Upper lobe of right lung (tissue), 1 donor: ENCODE results near the gene TKT. TPM values are rescaled to one million over a fixed set of nuclear protein-coding genes. Genes with fewer than 3 reads are reported as not detected.

Source experiments
- ATAC-seq: fragments of 200-7000 bp; cut with Tn5 transposase; one replicate; pipeline ENCODE4 v1.9.1; 2020; ENCODE audit warnings: mild to moderate bottlenecking, moderate library complexity
- DNase-seq: peaks from one replicate; pipeline ENCODE4 v3.0.0-alpha.2; 2020
- H3K27ac ChIP-seq: fragments of 200-600 bp; one replicate; pipeline ENCODE4 v1.8.0; 2022
- H3K27me3 ChIP-seq: fragments of 200-600 bp; one replicate; pipeline ENCODE4 v1.8.0; 2022; ENCODE audit warnings: mild to moderate bottlenecking
- H3K36me3 ChIP-seq: fragments of 200-600 bp; one replicate; pipeline ENCODE4 v1.8.0; 2022
- H3K4me1 ChIP-seq: fragments of 200-600 bp; one replicate; pipeline ENCODE4 v1.8.0; 2022
- H3K4me3 ChIP-seq: fragments of 200-600 bp; one replicate; pipeline ENCODE4 v1.8.0; 2022; ENCODE audit warnings: mild to moderate bottlenecking
- H3K9me3 ChIP-seq: fragments of 200-600 bp; one replicate; pipeline ENCODE4 v1.8.0; 2022
- CTCF ChIP-seq: fragments of 200-600 bp; IDR thresholded peaks from one replicate; pipeline ENCODE4 v1.8.0; 2022; ENCODE audit warnings: antibody characterized with exemption
- intact Hi-C: fragments of 100-400 bp; cut with DNase I; formaldehyde crosslinking; loops from one replicate; pipeline ENCODE4 v1.11.0; 2022
- total RNA-seq: library from RNA; stranded (reverse); fragmentation: NEBNext Ultra II Directional; extraction: Animal tissue kit (Norgen Biotek cat#: 25700); gene quantifications from one replicate; pipeline ENCODE4 v1.2.1, GENCODE V29; 2021
- donor health status: DM: no; HTN: yes; CAD: no; lungs with severe emphysema.

The TKT gene
- total RNA-seq, 1 donor from 2014 or later = 432 TPM

- no peak for DNase-seq
- no peak overlapping the region for H3K4me3 ChIP-seq
- peaks cover 4% of the 10 kb centered on the region for H3K36me3 ChIP-seq
- no peak for TF ChIP-seq CTCF
- intact Hi-C loops = no loop called here
- no peaks in the 10 kb centered on the region for H3K27me3 ChIP-seq
- ATAC-seq = no peak
- H3K4me1 ChIP-seq = peaks cover 63% of the 10 kb centered on the region
- H3K9me3 ChIP-seq = no peaks in the 10 kb centered on the region
- H3K27ac ChIP-seq = peak overlapping the region; percentile 82
Observed at GRCh38 chr3:53248161-53248560, 7.7 kb downstream of the TKT start.

- no peak for DNase-seq
- Histone ChIP-seq H3K27me3 (no peaks in the 10 kb centered on the region), H3K27ac (no peak overlapping the region), H3K4me3 (no peak overlapping the region), H3K9me3 (no peaks in the 10 kb centered on the region), H3K4me1 (peaks cover 66% of the 10 kb centered on the region), H3K36me3 (peaks cover 4% of the 10 kb centered on the region)
- no peak for TF ChIP-seq CTCF
- ATAC-seq = no peak
- intact Hi-C loops = no loop called here
Observed at GRCh38 chr3:53247619-53248018, 8.2 kb downstream of the TKT start.

- no peak for TF ChIP-seq CTCF
- H3K4me1 ChIP-seq = peaks cover 68% of the 10 kb centered on the region
- peaks cover 33% of the 10 kb centered on the region for H3K36me3 ChIP-seq
- no peaks in the 10 kb centered on the region for H3K9me3 ChIP-seq
- peak overlapping the region; percentile 77 for H3K27ac ChIP-seq
- no peaks in the 10 kb centered on the region for H3K27me3 ChIP-seq
- intact Hi-C loops = no loop called here
- ATAC-seq (peak; percentile 57), DNase-seq (no peak)
- no peak overlapping the region for H3K4me3 ChIP-seq
Observed at GRCh38 chr3:53244271-53244670, 11.6 kb downstream of the TKT start.

GRCh38 chr3:53243785-53244184 is 12.0 kb downstream of the TKT start:
- Histone ChIP-seq H3K4me1 (peaks cover 67% of the 10 kb centered on the region), H3K27ac (peak overlapping the region; percentile 77), H3K27me3 (no peaks in the 10 kb centered on the region), H3K36me3 (peaks cover 38% of the 10 kb centered on the region), H3K4me3 (no peak overlapping the region), H3K9me3 (no peaks in the 10 kb centered on the region)
- intact Hi-C loops = no loop called here
- ATAC-seq (no peak), DNase-seq (no peak)
- TF ChIP-seq CTCF = no peak

- peak; percentile 30 for ATAC-seq
- Histone ChIP-seq H3K27ac (peak overlapping the region; percentile 77), H3K4me1 (peaks cover 67% of the 10 kb centered on the region)
Observed at GRCh38 chr3:53243165-53243564, 12.7 kb downstream of the TKT start.

More at GRCh38 chr3:53243165-53243564, 12.7 kb downstream of the TKT start:
- peak; percentile 73 for DNase-seq
- no peak for TF ChIP-seq CTCF
- intact Hi-C loops = no loop called here
- H3K9me3 ChIP-seq = no peaks in the 10 kb centered on the region
- no peaks in the 10 kb centered on the region for H3K27me3 ChIP-seq
- H3K4me3 ChIP-seq = no peak overlapping the region
- H3K36me3 ChIP-seq = peaks cover 42% of the 10 kb centered on the region
